HEK293T (cell line): Measurements from ENCODE around the gene DDI1.

Source experiments
- CTCF ChIA-PET: fragments of 350-600 bp; formaldehyde crosslinking; extraction: SDS; loops from one replicate; lab custom pipeline; 2021; ENCODE audit warnings: antibody characterized with exemption, inconsistent platforms; lab: Yijun Ruan, JAX
- POLR2A ChIA-PET: fragments of 350-600 bp; formaldehyde crosslinking; extraction: SDS; loops from one replicate; lab custom pipeline; 2020; ENCODE audit warnings: antibody characterized with exemption, inconsistent platforms; lab: Yijun Ruan, JAX
- DNase-seq: peaks from one replicate; pipeline ENCODE4 v3.0.0; 2012; ENCODE audit warnings: mixed read lengths; ENCODE audit errors: extremely low spot score
- ARNT ChIP-seq: fragments of 450-650 bp; IDR thresholded peaks from 2 replicates; pipeline ENCODE4 v1.6.1; 2017; ENCODE audit warnings: mild to moderate bottlenecking
- BHLHE40 ChIP-seq: fragments of 450-650 bp; IDR thresholded peaks from 2 replicates; pipeline ENCODE4 v1.6.1; 2016; ENCODE audit warnings: mild to moderate bottlenecking, moderate library complexity, borderline replicate concordance
- CTBP1 ChIP-seq: fragments of 450-650 bp; IDR thresholded peaks from 2 replicates; pipeline ENCODE4 v1.6.1; 2016; ENCODE audit warnings: borderline replicate concordance
- ELF4 ChIP-seq: fragments of 450-650 bp; IDR thresholded peaks from 2 replicates; pipeline ENCODE4 v1.6.1; 2017; ENCODE audit warnings: antibody characterized with exemption
- FOXA1 ChIP-seq: fragments of 450-650 bp; IDR thresholded peaks from 2 replicates; pipeline ENCODE4 v1.6.1; 2016; ENCODE audit warnings: mild to moderate bottlenecking
- FOXK2 ChIP-seq: fragments of 450-650 bp; IDR thresholded peaks from 2 replicates; pipeline ENCODE4 v1.6.1; 2016; ENCODE audit warnings: mild to moderate bottlenecking
- FOXM1 ChIP-seq: fragments of 450-650 bp; IDR thresholded peaks from 2 replicates; pipeline ENCODE4 v1.6.1; 2017; ENCODE audit warnings: mild to moderate bottlenecking, borderline replicate concordance
- HDGF ChIP-seq: fragments of 450-650 bp; IDR thresholded peaks from 2 replicates; pipeline ENCODE4 v1.6.1; 2017; ENCODE audit warnings: antibody characterized with exemption, borderline replicate concordance
- L3MBTL2 ChIP-seq: fragments of 450-650 bp; conservative IDR thresholded peaks from 2 replicates; pipeline ENCODE4 v1.6.1; 2016; ENCODE audit warnings: mild to moderate bottlenecking
- LEF1 ChIP-seq: fragments of 450-650 bp; IDR thresholded peaks from 2 replicates; pipeline ENCODE4 v1.6.1; 2017; ENCODE audit warnings: mild to moderate bottlenecking, borderline replicate concordance
- NFRKB ChIP-seq: fragments of 450-650 bp; IDR thresholded peaks from 2 replicates; pipeline ENCODE4 v1.6.1; 2016; ENCODE audit warnings: mild to moderate bottlenecking, moderate library complexity
- SP1 ChIP-seq: fragments of 450-650 bp; IDR thresholded peaks from 2 replicates; pipeline ENCODE4 v1.6.1; 2017
- SUZ12 ChIP-seq: fragments of 450-650 bp; IDR thresholded peaks from 2 replicates; pipeline ENCODE4 v1.6.1; 2016; ENCODE audit warnings: mild to moderate bottlenecking
- TARDBP ChIP-seq: fragments of 450-650 bp; IDR thresholded peaks from 2 replicates; pipeline ENCODE4 v1.6.1; 2016
- ZNF384 ChIP-seq: fragments of 450-650 bp; IDR thresholded peaks from 2 replicates; pipeline ENCODE4 v1.6.1; 2016
- TF ChIP-seq, protein P1 (sequence below): fragments of 450-650 bp; IDR thresholded peaks from 2 replicates; pipeline ENCODE4 v1.6.1; 2016

The DDI1 gene

DNA sequence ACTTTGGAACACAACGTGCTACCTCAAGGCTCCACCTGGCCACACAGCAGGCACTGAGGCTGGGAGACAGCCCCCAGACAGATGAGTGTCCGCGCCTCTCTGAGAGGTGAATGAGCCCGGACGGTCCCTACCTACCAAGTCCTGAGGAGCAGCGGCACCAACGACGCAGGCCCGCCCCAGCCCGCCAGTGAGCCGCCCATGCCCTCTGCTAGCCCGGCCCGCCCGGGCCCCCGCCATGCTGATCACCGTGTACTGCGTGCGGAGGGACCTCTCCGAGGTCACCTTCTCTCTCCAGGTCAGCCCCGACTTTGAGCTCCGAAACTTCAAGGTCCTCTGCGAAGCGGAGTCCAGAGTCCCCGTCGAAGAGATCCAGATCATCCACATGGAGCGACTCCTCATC, at the start of gene DDI1:
Gene DDI1 (plus strand): TSS at position 53 of the 400 bp plus-strand sequence. CDS start 183 bp downstream, at position 236.
- DNase-seq, result no peak
- CTCF ChIA-PET, result no interaction called here
- TF ChIP-seq ZNF384, result no peak
- no peak for TF ChIP-seq SP1
- TF ChIP-seq FOXM1, result no peak
- no peak for TF ChIP-seq NFRKB
- no peak for TF ChIP-seq CTBP1
- no peak for TF ChIP-seq BHLHE40
- TF ChIP-seq FOXK2, result no peak
- TF ChIP-seq ARNT, result no peak
- TF ChIP-seq, protein P1, sequence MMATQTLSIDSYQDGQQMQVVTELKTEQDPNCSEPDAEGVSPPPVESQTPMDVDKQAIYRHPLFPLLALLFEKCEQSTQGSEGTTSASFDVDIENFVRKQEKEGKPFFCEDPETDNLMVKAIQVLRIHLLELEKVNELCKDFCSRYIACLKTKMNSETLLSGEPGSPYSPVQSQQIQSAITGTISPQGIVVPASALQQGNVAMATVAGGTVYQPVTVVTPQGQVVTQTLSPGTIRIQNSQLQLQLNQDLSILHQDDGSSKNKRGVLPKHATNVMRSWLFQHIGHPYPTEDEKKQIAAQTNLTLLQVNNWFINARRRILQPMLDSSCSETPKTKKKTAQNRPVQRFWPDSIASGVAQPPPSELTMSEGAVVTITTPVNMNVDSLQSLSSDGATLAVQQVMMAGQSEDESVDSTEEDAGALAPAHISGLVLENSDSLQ, result no peak
- TF ChIP-seq L3MBTL2, result no peak
- no peak for TF ChIP-seq HDGF
- TF ChIP-seq FOXA1, result no peak
- no peak for TF ChIP-seq ELF4
- no peak for TF ChIP-seq SUZ12
- TF ChIP-seq LEF1, result no peak
- POLR2A ChIA-PET, result no interaction called here

DNA sequence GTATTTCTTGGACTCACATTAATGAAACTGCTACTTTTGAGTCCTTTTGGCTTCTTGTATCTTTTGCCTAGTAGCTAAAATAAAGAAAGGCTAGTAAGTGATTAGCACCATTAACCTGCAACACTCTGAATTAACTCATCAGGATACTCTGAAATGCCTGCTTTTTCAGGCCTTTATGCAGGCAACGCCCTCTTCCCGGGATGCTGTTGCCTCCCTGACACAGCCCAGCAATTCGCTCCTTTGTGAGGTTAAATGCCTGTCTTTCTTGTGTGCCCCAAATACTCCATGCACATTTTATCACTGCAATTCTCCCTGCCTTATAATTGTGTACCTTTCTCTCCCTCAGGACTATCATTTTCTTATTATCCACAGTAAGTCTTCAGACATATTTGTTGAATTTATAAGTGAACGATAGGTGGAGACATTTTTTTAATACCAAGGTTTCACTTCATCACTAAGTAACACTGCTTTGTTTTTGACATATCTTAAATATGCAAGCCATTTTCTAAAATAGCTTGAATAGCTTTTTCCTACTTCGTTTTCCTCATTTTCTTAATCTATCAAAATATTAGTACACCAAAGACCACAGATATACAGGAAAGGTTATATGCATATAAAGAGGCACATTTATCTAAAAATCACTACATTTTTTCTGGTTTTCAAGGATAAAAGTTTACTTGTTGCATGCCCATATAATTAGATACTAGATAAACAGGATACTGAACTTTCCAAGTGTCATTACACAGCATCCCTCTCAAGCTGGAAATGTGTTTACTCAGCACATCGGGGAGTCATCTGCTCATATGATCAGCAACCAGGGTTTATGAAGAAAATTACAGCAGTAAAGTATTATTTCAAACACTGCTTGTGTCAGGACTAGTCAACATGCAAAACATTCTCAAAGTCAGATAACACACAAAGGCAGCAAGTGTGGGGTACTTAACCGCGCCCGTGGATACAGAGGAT, 48.5 kb upstream of the DDI1 start:
- TF ChIP-seq ZNF384 (no peak), ELF4 (no peak), CTBP1 (no peak), FOXK2 (no peak), L3MBTL2 (no peak), TARDBP (no peak), FOXA1 (no peak), SP1 (no peak), NFRKB (no peak), SUZ12 (no peak), HDGF (no peak), BHLHE40 (no peak), ARNT (no peak), FOXM1 (no peak), LEF1 (no peak)
- TF ChIP-seq, protein P1, result no peak
- ChIA-PET CTCF (no interaction called here), POLR2A (no interaction called here)
- DNase-seq, result no peak

DNA sequence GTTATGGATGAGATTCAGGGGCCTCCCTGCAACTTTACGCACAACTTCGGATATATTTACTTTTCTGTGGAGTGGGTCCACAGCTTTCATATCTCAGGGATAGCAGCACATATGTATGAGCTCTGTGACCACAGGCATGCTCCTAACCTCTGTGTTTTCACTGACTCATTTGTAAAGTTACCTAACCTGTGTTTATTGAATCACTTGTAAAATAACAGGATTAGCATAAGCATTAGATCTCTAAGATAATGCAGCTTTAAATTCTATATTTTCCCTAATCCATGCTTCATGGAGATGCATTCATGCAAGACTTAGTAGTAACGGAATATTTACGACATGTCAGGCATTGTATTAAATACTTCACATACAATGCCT, 47.9 kb upstream of the DDI1 start:
- TF ChIP-seq L3MBTL2, result no peak
- TF ChIP-seq CTBP1, result no peak
- no peak for TF ChIP-seq SUZ12
- TF ChIP-seq FOXA1, result no peak
- no peak for TF ChIP-seq ELF4
- TF ChIP-seq FOXM1, result no peak
- no peak for TF ChIP-seq SP1
- no peak for TF ChIP-seq HDGF
- no peak for TF ChIP-seq BHLHE40
- TF ChIP-seq, protein P1, result no peak
- TF ChIP-seq FOXK2, result no peak
- no peak for TF ChIP-seq ZNF384
- no peak for TF ChIP-seq LEF1
- TF ChIP-seq NFRKB, result no peak
- no peak for TF ChIP-seq ARNT
- no peak for TF ChIP-seq TARDBP
- POLR2A ChIA-PET, result no interaction called here
- no peak for DNase-seq
- CTCF ChIA-PET, result no interaction called here

DNA sequence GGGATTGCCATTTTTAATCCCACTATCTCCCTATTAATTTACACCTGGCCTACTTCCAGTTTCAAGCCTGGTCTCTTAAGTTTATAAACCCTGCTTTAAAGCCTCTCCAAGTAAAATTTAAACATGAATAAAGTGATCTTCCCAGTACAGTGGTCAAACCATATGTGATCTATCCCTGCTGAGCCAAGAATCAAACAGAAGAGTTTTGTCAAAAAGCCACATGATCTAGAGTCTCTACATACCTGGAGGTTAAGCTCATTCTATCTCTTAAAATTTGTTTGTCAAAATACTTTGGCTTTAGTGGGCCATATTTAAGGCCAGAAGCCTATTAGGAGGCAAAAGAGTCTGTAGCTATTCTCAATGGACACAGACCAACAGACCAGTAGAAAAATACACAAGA, 42.9 kb upstream of the DDI1 start:
- DNase-seq, result no peak
- POLR2A ChIA-PET, result no interaction called here
- no peak for TF ChIP-seq ZNF384
- TF ChIP-seq ELF4, result no peak
- CTCF ChIA-PET, result no interaction called here

DNA sequence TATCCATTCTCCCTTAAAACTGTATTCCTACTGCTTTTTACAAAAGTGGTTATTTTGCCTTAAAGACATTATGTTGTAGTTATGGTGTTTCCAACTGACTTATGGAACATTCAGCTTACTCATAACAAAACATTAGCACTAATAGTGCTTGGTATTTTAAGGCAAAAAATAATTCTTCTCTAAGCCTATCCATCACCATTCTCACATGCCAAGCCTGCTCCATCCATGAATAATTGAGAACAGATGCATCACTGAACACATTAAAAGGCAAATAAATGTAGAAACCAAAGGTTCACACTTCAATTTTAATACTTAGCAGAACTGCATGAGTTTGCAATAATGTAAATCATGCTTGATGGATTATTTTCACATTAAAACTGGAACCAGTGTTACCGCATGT, 42.3 kb upstream of the DDI1 start:
- TF ChIP-seq HDGF (no peak), NFRKB (no peak), BHLHE40 (no peak), FOXK2 (no peak), ARNT (no peak), L3MBTL2 (no peak), SUZ12 (no peak), SP1 (no peak)
- TF ChIP-seq, protein P1, result no peak
- POLR2A ChIA-PET, result no interaction called here
- DNase-seq, result no peak
- CTCF ChIA-PET, result no interaction called here
